K562 (cell line): ENCODE measurements around the gene SMURF1. TPM values are rescaled to one million over a fixed set of nuclear protein-coding genes. Genes with fewer than 3 reads are reported as not detected.

Experiments
- E2F6 ChIP-seq, 2 experiments: IDR thresholded peaks; 2 replicates each; pipeline ENCODE4 v1.6.1; 2011; ENCODE audit warnings: borderline replicate concordance in 1 of 2, control low read depth in 1 of 2, low read depth in 1 of 2, low read length in 1 of 2, mild to moderate bottlenecking in 1 of 2, mixed read lengths in 1 of 2, moderate library complexity in 1 of 2; ENCODE audit not compliant: insufficient read depth in 1 of 2, insufficient read length in 1 of 2, poor library complexity in 1 of 2, severe bottlenecking in 1 of 2; ENCODE audit errors: extremely low read depth in 1 of 2
- GMEB1 ChIP-seq: fragments of 250-450 bp; sonication (Bioruptor Pico); IDR thresholded peaks from 2 replicates; pipeline ENCODE4 v1.4.0; 2020; ENCODE audit warnings: mild to moderate bottlenecking
- GTF2E2 ChIP-seq: fragments of 200-800 bp; sonication (Bioruptor generic); IDR thresholded peaks from 2 replicates; pipeline ENCODE4 v1.6.1; 2016; ENCODE audit warnings: missing genetic modification characterization, missing compliant biosample characterization
- HES1 ChIP-seq: fragments of 450-650 bp; IDR thresholded peaks from 2 replicates; pipeline ENCODE4 v1.6.1; 2016; ENCODE audit warnings: low read depth, mild to moderate bottlenecking, moderate library complexity
- HMG20A ChIP-seq: fragments of 450-650 bp; formaldehyde crosslinking; conservative IDR thresholded peaks from 2 replicates; pipeline ENCODE4 v1.4.0; 2020; ENCODE audit warnings: mild to moderate bottlenecking, mixed read lengths
- KAT2B ChIP-seq: IDR thresholded peaks from one replicate; pipeline ENCODE4 v1.6.1; 2012; ENCODE audit warnings: low read depth, mild to moderate bottlenecking, control low read depth, inconsistent platforms, low read length, moderate library complexity
- MCM3 ChIP-seq: fragments of 450-650 bp; IDR thresholded peaks from 2 replicates; pipeline ENCODE4 v1.6.1; 2016
- MYC ChIP-seq, 2 experiments: fragments of 250-450 bp in 1 of 2; sonication (Bioruptor Pico) in 1 of 2; IDR thresholded peaks; 2 replicates each; pipeline versions ENCODE4 v1.5.1 to v1.6.1; 2012 to 2021; ENCODE audit warnings: low read depth in 2 of 2, borderline replicate concordance in 1 of 2, improper control_type of control experiment in 1 of 2, low read length in 1 of 2, mild to moderate bottlenecking in 1 of 2, moderate library complexity in 1 of 2
- NCOA2 ChIP-seq, 2 experiments: fragments of 450-650 bp; IDR thresholded peaks; 2 replicates each; pipeline ENCODE4 v1.6.1; 2018; ENCODE audit warnings: mild to moderate bottlenecking in 2 of 2, moderate library complexity in 1 of 2; ENCODE audit not compliant: partially characterized antibody in 2 of 2
- NFXL1 ChIP-seq: fragments of 450-650 bp; formaldehyde crosslinking; IDR thresholded peaks from 2 replicates; pipeline ENCODE4 v1.4.0; 2021; ENCODE audit warnings: mild to moderate bottlenecking
- NR4A1 ChIP-seq, 2 experiments: fragments of 250-450 bp in 1 of 2; fragments of 450-650 bp in 1 of 2; sonication (Bioruptor Pico) in 1 of 2; IDR thresholded peaks; 2 replicates each; pipeline versions ENCODE4 v1.4.0 to v1.6.1; 2016 to 2020; ENCODE audit warnings: mild to moderate bottlenecking in 2 of 2, missing compliant biosample characterization in 1 of 2, missing genetic modification characterization in 1 of 2, moderate library complexity in 1 of 2
- PBX2 ChIP-seq, 2 experiments: IDR thresholded peaks in 1 of 2; conservative IDR thresholded peaks in 1 of 2; 2 replicates each; pipeline ENCODE4 v1.6.1; 2016; ENCODE audit warnings: low read depth in 2 of 2, mild to moderate bottlenecking in 1 of 2, missing compliant biosample characterization in 1 of 2, missing genetic modification characterization in 1 of 2, moderate library complexity in 1 of 2
- PCBP2 ChIP-seq: fragments of 200-400 bp; formaldehyde crosslinking; IDR thresholded peaks from 2 replicates; pipeline ENCODE4 v1.6.1; 2018; ENCODE audit warnings: low read length, low read depth, mild to moderate bottlenecking, moderate library complexity; ENCODE audit not compliant: poor library complexity, severe bottlenecking
- RAD21 ChIP-seq, 2 experiments: fragments of 250-450 bp in 1 of 2; fragments of 450-650 bp in 1 of 2; sonication (Bioruptor Pico) in 1 of 2; formaldehyde crosslinking in 1 of 2; IDR thresholded peaks in 1 of 2; conservative IDR thresholded peaks in 1 of 2; 2 replicates each; pipeline versions ENCODE4 v1.4.0 to v1.8.0; 2020 to 2022; ENCODE audit warnings: mild to moderate bottlenecking in 2 of 2, moderate library complexity in 1 of 2
- SUPT5H ChIP-seq: fragments of 450-650 bp; IDR thresholded peaks from 2 replicates; pipeline ENCODE4 v1.6.1; 2016
- XRCC5 ChIP-seq: fragments of 200-400 bp; formaldehyde crosslinking; IDR thresholded peaks from 2 replicates; pipeline ENCODE4 v1.6.1; 2017; ENCODE audit warnings: low read depth, mild to moderate bottlenecking, low read length
- ZNF212 ChIP-seq: fragments of 450-650 bp; formaldehyde crosslinking; IDR thresholded peaks from 2 replicates; pipeline ENCODE4 v1.4.0; 2020; ENCODE audit warnings: mild to moderate bottlenecking
- ZNF395 ChIP-seq: fragments of 200-800 bp; sonication (Bioruptor generic); IDR thresholded peaks from 2 replicates; pipeline ENCODE4 v1.6.1; 2017; ENCODE audit warnings: missing genetic modification characterization, missing compliant biosample characterization
- polyA plus RNA-seq, 8 experiments: library from polyadenylated mRNA; depleted of rRNA in 4 of 8; stranded (reverse) in 5 of 8; unstranded in 3 of 8; fragments of >200 nt; fragmentation: Nextera tagmentation in 2 of 8; fragmentation: Illumina TruSeq in 1 of 8; extraction: Ambion mirVana in 2 of 8; extraction: Trizol in 1 of 8; gene quantifications; 2 replicates each; pipeline versions ENCODE4 v1.2.1 to v1.2.3, GENCODE V29; 2011 to 2014; ENCODE audit warnings: inconsistent platforms in 1 of 8, missing spikeins in 1 of 8
- total RNA-seq, 7 experiments: library from RNA; depleted of rRNA in 6 of 7; stranded (reverse); fragments of >200 nt in 6 of 7; fragmentation: Illumina TruSeq in 2 of 7; extraction: Trizol in 2 of 7; gene quantifications; 2 replicates each; pipeline versions ENCODE4 v1.2.1 to v1.2.3, GENCODE V29; 2011 to 2021; ENCODE audit warnings: low replicate concordance in 1 of 7

The SMURF1 gene
- total and polyA plus RNA-seq, 9 of the 15 experiments (the other 6 are each of a cell fraction or from before 2014, with no cell fraction given), result 1.0 to 20.1 (median 12.6) TPM

GRCh38 chr7:99184532-99185218 lies 40.8 kb upstream of the SMURF1 start (continued):
- no peak for TF ChIP-seq PBX2 (CRISPR knock-in tag; IDR thresholded peaks at IDR 0.05; ENCODE audit: low read depth)
- TF ChIP-seq PBX2 (tag; conservative IDR thresholded peaks at IDR 0.05; ENCODE audit: low read depth), result no peak
- TF ChIP-seq E2F6 (IDR thresholded peaks at IDR 0.05; ENCODE audit: borderline replicate concordance in 1 of 2, extremely low read depth in 1 of 2, insufficient read depth in 1 of 2, insufficient read length in 1 of 2, low read depth in 1 of 2, low read length in 1 of 2, poor library complexity in 1 of 2, severe bottlenecking in 1 of 2), result no peak
- no peak for TF ChIP-seq SUPT5H
- no peak for TF ChIP-seq KAT2B
- TF ChIP-seq ZNF395, result no peak
- 0 out of 2 replicates have a peak, but pooled peaks have one; percentile 22 for TF ChIP-seq MCM3
- TF ChIP-seq NR4A1 (CRISPR knock-in tag; IDR thresholded peaks at IDR 0.05), result no peak
- no peak for TF ChIP-seq NR4A1 (tag; IDR thresholded peaks at IDR 0.05)
- no peak for TF ChIP-seq XRCC5
- TF ChIP-seq GTF2E2 (tag), result no peak
- peak in 1 of 2 experiments; percentile 53; a peak in 2 of 4 replicates for TF ChIP-seq RAD21 (CRISPR knock-in tag; conservative IDR thresholded peaks at IDR 0.05 in 1 of 2, IDR thresholded peaks at IDR 0.05 in 1 of 2)
- TF ChIP-seq HES1, result no peak
- TF ChIP-seq NFXL1 (CRISPR knock-in tag), result no peak
- TF ChIP-seq ZNF212 (CRISPR knock-in tag), result no peak
- no peak for TF ChIP-seq NCOA2 (IDR thresholded peaks at IDR 0.05; ENCODE audit: partially characterized antibody in 2 of 2)
- TF ChIP-seq HMG20A (CRISPR knock-in tag), result no peak
- TF ChIP-seq GMEB1 (CRISPR knock-in tag), result no peak
- no peak for TF ChIP-seq MYC (IDR thresholded peaks at IDR 0.05; ENCODE audit: low read depth, low read length)
- no peak for TF ChIP-seq MYC (CRISPR knock-in tag; IDR thresholded peaks at IDR 0.05; ENCODE audit: borderline replicate concordance, low read depth)
- no peak for TF ChIP-seq PCBP2
